Duodenal mucosa (tissue), 2 donors: ENCODE data around the gene DNAJB1.

Experiments used
- H3K27ac ChIP-seq: one replicate; pipeline ENCODE4 v1.7.0; 2013; ENCODE audit warnings: low read depth, low read length
- H3K27me3 ChIP-seq, 2 donors: one replicate each; pipeline ENCODE4 v1.7.0; 2013; ENCODE audit warnings: low read length in 2 of 2, control low read depth in 1 of 2; ENCODE audit not compliant: insufficient read depth in 2 of 2, control insufficient read depth in 1 of 2
- H3K36me3 ChIP-seq, 2 donors: one replicate each; pipeline ENCODE4 v1.7.0; 2013; ENCODE audit warnings: low read length in 2 of 2, control low read depth in 1 of 2; ENCODE audit not compliant: insufficient read depth in 2 of 2, control insufficient read depth in 1 of 2
- H3K4me1 ChIP-seq, 2 donors: one replicate each; pipeline ENCODE4 v1.7.0; 2013; ENCODE audit warnings: low read length in 2 of 2, control low read depth in 1 of 2; ENCODE audit not compliant: insufficient read depth in 2 of 2, control insufficient read depth in 1 of 2
- H3K4me3 ChIP-seq, 2 donors: one replicate each; pipeline ENCODE4 v1.7.0; 2013; ENCODE audit warnings: low read length in 2 of 2, low read depth in 1 of 2
- H3K9ac ChIP-seq, 2 donors: one replicate each; pipeline ENCODE4 v1.7.0; 2013; ENCODE audit warnings: low read length in 2 of 2, low read depth in 1 of 2
- H3K9me3 ChIP-seq, 2 donors: one replicate each; pipeline ENCODE4 v1.7.0; 2013; ENCODE audit warnings: low read length in 2 of 2, control low read depth in 1 of 2; ENCODE audit not compliant: control insufficient read depth in 1 of 2

The DNAJB1 gene

DNA sequence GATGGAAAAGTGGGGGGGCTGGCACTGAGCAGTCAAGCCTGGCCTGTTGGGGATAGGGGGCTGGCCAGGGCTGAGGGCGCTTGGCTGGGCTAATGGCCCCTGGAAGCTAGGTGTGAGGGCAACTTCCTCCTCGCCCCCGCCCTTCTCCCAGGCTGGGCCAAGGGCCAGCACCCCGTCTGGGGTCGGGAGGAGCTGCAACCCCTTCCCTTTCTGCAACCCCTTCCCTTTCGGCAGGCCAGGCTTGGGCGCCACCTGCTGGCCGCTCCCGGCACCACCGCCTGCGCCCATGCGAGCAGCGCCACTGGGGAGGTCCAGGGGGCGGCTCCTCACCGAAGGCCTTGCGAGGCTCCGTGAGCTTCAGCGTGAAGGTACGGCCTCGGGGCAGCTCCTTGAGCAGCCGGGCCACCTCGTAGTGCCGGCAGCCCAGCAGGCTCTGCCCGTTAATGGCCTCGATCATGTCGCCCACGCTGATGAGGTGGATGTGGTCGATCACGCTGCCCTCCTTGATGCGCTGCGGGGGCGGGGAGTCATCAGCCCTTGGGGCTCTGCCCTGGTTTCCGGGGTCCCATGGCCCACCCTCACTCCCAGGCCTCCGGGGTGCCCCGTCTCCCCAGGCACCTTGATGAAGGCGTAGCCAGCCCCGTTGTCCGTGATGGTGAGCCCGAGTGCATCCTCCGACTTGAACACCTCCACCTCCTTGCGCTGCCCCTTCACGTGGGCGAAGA lies 38.1 kb downstream of the DNAJB1 start:
- H3K27me3 ChIP-seq: peaks cover under 1% of the 10 kb centered on the region in 2 donors
- peaks cover 3% of the 10 kb centered on the region in 2 donors for H3K4me1 ChIP-seq
- H3K9ac ChIP-seq: no peak overlapping the region
- H3K4me3 ChIP-seq: no peak overlapping the region
- H3K36me3 ChIP-seq: peaks cover 7 to 35% of the 10 kb centered on the region in 2 donors
- H3K9me3 ChIP-seq: no peaks in the 10 kb centered on the region
- H3K27ac ChIP-seq: no peak overlapping the region

DNA sequence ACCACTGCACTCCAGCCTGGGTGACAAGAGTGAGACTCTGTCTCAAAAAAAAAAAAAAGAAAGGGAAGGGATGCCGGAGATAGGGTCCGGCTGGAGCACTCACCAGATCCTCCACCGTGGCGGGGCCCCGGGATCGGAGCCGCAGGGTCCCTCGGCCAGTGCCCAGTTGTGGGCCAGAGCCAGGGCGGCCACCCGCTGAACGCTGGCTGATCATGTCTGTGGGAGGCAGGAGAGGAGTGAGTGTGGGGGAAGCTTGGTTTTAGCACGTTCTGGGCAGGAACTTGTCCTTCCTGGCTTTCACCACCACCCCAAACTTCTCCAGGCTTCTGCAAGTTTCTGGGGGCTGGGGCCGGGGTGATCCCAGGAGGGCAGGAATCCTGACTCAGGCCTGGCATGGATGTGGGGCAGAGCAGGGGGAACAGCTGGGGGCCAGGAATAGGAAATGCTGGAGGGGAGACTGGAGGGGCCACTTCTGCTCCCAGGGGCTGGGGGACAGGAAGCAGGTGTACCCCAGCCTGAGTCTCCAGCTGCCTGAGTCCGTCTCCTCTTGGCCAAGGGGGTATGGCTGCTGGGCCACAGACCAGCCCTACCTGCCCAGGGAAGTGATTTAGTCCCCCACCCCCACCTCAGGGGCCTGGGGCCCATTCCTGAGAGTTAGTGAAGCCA lies 38.8 kb downstream of the DNAJB1 start:
- Histone ChIP-seq H3K27me3 (peaks cover 6 to 7% of the 10 kb centered on the region in 2 donors), H3K9me3 (no peaks in the 10 kb centered on the region), H3K27ac (no peak overlapping the region), H3K4me3 (no peak overlapping the region), H3K9ac (no peak overlapping the region), H3K4me1 (peaks cover 3 to 8% of the 10 kb centered on the region in 2 donors), H3K36me3 (peaks cover 7 to 35% of the 10 kb centered on the region in 2 donors)

DNA sequence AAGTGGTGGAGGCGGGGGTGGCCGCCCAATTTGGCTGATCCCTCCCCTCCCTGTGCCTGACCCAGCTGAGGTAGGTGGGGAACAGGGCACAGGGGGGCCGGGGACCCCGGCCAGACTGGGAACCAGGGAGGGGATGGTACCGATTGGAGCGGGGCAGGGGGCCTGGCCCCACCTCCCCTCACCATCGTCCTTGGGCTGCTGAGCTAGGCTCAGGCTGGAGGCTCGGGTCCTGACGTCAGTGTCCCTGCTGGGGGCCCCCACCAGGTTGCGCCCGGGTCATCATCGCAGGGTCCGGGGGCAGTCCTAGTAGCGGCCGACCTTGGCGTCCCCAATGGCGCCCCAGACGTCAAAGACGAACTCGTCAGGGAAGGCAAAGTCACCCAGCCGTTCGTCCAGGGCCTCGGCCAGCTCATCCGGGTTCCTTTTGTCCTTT lies 40.1 kb downstream of the DNAJB1 start:
- Histone ChIP-seq H3K4me1 (peaks cover 3 to 8% of the 10 kb centered on the region in 2 donors), H3K27me3 (peaks cover 10 to 15% of the 10 kb centered on the region in 2 donors), H3K9me3 (no peaks in the 10 kb centered on the region), H3K9ac (no peak overlapping the region), H3K4me3 (no peak overlapping the region), H3K27ac (no peak overlapping the region), H3K36me3 (peaks cover 7 to 35% of the 10 kb centered on the region in 2 donors)

DNA sequence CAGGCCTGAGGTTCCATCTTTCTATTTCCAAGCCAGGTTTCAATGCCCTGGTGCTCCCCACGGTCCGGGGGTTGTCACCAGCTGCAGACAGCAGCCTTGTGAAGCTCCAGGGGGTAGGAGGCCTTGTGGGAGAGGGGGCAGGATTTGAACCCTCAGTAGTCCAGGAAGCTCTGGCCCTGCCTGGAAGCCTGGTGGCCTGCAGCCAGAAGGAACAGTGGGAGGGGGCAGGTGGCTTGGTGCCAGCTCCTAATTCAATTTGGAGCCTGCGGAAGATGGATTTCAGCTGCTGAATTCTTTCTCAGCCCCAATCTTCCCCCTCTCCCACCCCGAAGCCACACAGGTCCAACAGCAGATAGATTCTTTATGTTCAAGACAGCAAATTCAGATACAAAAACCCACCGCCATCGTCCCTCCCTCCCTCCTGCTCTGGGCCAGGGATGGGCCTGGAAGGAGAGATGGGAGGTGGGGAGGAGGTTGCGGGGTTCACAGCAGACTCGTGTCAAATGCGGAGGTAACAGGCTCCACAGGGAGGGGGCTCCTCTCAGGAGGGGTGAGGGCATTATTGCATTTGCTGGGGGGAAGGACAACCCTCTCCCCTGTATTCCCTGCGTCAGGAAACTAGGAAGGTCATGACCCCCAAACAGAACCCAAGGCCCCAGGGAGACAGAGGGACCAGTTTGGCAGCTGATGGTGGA lies 40.6 kb downstream of the DNAJB1 start:
- H3K27ac ChIP-seq: no peak overlapping the region
- no peak overlapping the region for H3K4me3 ChIP-seq
- peaks cover 7 to 35% of the 10 kb centered on the region in 2 donors for H3K36me3 ChIP-seq
- peaks cover 3 to 9% of the 10 kb centered on the region in 2 donors for H3K4me1 ChIP-seq
- no peaks in the 10 kb centered on the region for H3K9me3 ChIP-seq
- peaks cover 14 to 18% of the 10 kb centered on the region in 2 donors for H3K27me3 ChIP-seq
- H3K9ac ChIP-seq: no peak overlapping the region

GRCh38 chr19:14476673-14477401 lies 41.4 kb downstream of the DNAJB1 start:
- Histone ChIP-seq H3K27me3 (peaks cover 15 to 18% of the 10 kb centered on the region in 2 donors), H3K9ac (no peak overlapping the region), H3K4me3 (no peak overlapping the region), H3K27ac (peak overlapping the region; percentile 32), H3K36me3 (peaks cover 7 to 28% of the 10 kb centered on the region in 2 donors), H3K4me1 (peaks cover 6 to 12% of the 10 kb centered on the region in 2 donors), H3K9me3 (no peaks in the 10 kb centered on the region)

DNA sequence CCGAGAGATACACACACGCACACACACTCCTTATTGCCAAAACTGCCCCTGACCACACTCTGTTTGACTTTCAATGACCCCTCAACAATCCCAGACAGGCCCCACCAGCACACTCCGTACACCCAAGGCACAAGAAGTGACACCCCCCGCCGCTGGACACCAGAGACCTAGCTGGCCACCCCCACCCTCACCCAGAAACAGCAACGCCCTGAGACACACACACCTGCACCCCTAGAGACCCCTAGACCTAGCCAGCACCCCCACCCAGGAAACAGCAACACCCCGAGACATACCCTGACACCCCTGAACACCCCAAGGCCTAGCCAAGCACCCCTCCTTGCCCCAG lies 41.9 kb downstream of the DNAJB1 start:
- no peak overlapping the region for H3K4me3 ChIP-seq
- H3K36me3 ChIP-seq: peaks cover 7 to 25% of the 10 kb centered on the region in 2 donors
- peaks cover 15 to 18% of the 10 kb centered on the region in 2 donors for H3K27me3 ChIP-seq
- H3K9ac ChIP-seq: no peak overlapping the region
- peaks cover 6 to 12% of the 10 kb centered on the region in 2 donors for H3K4me1 ChIP-seq
- H3K9me3 ChIP-seq: no peaks in the 10 kb centered on the region
- H3K27ac ChIP-seq: peak overlapping the region; percentile 32

DNA sequence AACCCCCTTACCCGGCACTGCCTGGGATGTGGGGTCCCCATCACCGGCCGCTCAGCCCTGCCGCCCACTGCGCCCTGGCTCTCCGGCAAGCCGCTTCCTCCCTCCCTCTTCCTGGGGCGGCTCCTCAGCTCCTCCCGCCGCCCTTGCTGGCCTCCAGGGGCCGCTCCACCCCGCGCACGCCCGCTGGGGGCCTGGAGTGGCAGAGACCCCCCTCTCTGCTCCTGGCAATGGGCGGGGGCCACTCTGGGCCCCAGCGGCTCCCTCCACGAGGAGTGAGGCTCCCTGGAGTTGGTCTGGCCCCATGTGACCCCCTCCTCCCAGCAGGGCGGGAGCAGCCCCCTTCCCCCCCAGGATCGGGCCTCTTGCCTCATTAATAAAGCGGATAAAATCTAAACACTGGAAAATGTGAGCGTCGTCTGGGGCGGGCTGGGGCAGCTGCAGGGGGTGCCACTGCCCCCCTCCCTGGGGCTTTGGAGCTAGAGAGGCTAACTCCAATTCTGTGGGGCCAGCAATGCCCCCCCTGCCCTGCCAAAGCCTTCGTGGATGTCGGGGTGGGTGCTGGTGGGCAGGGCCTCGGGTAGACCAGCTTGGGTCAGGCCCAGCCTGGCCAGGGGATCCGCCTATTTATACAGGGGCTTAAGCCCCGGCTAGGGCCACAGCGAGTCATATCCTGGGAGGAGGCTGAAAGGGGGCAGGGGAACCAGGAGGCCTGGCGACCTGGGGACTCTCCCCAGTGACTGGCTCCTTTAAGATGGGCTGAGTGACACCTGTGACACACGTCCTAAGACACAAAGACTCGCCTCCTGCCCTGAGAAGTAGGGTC lies 42.7 kb downstream of the DNAJB1 start, which contains the start of gene PTGER1:
PTGER1 (minus strand) TSS at position 104 of the 823 bp plus-strand sequence. CDS start 1,034 bp downstream, outside the sequence.
- Histone ChIP-seq H3K36me3 (peaks cover 7 to 22% of the 10 kb centered on the region in 2 donors), H3K4me3 (no peak within 1 kb of the TSS), H3K9ac (no peak within 1 kb of the TSS), H3K9me3 (no peaks in the 10 kb centered on the region), H3K27ac (no peak within 1 kb of the TSS), H3K27me3 (peaks cover 15 to 18% of the 10 kb centered on the region in 2 donors), H3K4me1 (peaks cover 6 to 12% of the 10 kb centered on the region in 2 donors)

DNA sequence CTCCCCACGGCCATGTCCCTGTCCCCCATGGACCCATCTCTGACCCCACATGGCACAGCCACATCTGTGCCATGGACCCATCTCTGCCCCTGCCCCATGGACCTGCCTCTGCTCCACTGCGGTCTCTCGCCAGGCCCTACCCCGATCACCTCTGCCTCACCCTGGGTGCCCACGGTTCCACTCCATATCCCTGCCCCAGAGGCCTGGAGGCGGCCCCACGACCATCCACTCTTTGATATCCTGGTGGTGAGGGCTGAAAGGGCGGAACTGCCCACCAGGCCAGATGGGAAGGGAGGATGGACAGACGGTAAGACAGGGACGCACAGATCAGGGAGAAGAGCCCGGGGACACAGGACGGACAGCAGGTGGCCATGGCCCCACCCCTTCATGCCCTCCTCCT lies 43.4 kb downstream of the DNAJB1 start:
- Histone ChIP-seq H3K9me3 (no peaks in the 10 kb centered on the region), H3K4me1 (peaks cover 6 to 12% of the 10 kb centered on the region in 2 donors), H3K9ac (no peak overlapping the region), H3K27me3 (peaks cover 15 to 18% of the 10 kb centered on the region in 2 donors), H3K36me3 (peaks cover 7 to 16% of the 10 kb centered on the region in 2 donors), H3K27ac (no peak overlapping the region), H3K4me3 (no peak overlapping the region)

- Histone ChIP-seq H3K27me3 (peaks cover 15 to 18% of the 10 kb centered on the region in 2 donors), H3K36me3 (peaks cover 3 to 10% of the 10 kb centered on the region in 2 donors), H3K4me1 (peaks cover 6 to 12% of the 10 kb centered on the region in 2 donors)
These were observed 44.1 kb downstream of the DNAJB1 start for GRCh38 chr19:14473978-14474578.

More at GRCh38 chr19:14473978-14474578, 44.1 kb downstream of the DNAJB1 start:
- Histone ChIP-seq H3K27ac (no peak overlapping the region), H3K9ac (no peak overlapping the region), H3K9me3 (no peaks in the 10 kb centered on the region), H3K4me3 (no peak overlapping the region)
